ENCODE results near the gene SPINK2. TPM values are rescaled to one million over a fixed set of nuclear protein-coding genes. Genes with fewer than 3 reads are reported as not detected.

The SPINK2 gene
- total RNA-seq, 1 experiment from 2014 or later: not detected

DNA sequence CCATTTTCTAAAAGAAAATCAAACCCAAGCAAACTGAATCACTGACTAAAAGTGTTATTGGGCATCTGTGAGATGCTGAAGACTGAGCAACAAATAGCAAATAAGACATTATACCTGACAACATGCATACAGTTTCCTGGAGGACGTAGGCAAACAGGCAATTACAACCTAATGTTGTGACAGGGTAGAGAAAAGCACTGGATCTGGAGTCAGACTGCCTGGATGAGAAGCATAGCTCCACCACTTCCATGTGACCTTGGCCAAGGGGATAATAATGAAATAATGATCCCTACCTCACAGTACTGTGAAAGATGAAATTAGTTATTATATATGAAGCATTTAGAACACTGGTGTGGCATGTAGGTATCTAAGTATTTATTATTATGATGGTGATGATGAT lies 2.7 kb downstream of the SPINK2 start:
- TF ChIP-seq, protein P1, sequence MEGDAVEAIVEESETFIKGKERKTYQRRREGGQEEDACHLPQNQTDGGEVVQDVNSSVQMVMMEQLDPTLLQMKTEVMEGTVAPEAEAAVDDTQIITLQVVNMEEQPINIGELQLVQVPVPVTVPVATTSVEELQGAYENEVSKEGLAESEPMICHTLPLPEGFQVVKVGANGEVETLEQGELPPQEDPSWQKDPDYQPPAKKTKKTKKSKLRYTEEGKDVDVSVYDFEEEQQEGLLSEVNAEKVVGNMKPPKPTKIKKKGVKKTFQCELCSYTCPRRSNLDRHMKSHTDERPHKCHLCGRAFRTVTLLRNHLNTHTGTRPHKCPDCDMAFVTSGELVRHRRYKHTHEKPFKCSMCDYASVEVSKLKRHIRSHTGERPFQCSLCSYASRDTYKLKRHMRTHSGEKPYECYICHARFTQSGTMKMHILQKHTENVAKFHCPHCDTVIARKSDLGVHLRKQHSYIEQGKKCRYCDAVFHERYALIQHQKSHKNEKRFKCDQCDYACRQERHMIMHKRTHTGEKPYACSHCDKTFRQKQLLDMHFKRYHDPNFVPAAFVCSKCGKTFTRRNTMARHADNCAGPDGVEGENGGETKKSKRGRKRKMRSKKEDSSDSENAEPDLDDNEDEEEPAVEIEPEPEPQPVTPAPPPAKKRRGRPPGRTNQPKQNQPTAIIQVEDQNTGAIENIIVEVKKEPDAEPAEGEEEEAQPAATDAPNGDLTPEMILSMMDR (IDR thresholded peaks at IDR 0.05): no peak
- H3K4me3 ChIP-seq (ENCODE audit: low read depth in 2 of 2, low read length in 2 of 2): no peak overlapping the region
- no peak overlapping the region for H3K27ac ChIP-seq (ENCODE audit: low read length)
- POLR2A ChIA-PET: no interaction called here
- in situ Hi-C loops (cut with HindIII; ENCODE audit: low pct_unique_long_range_greater_than_20kb, low sequenced_read_pairs): no loop called here
- H3K4me1 ChIP-seq (ENCODE audit: control insufficient read depth, insufficient read depth, low read length): no peaks in the 10 kb centered on the region
- CTCF ChIA-PET: no interaction called here
- no peaks in the 10 kb centered on the region for H3K36me3 ChIP-seq (ENCODE audit: control insufficient read depth, insufficient read depth, low read length)
- intact Hi-C loops (cut with micrococcal nuclease; ENCODE audit: unreplicated experiment): no loop called here
- BruUV-seq (replicated peaks): no TSS peak
- ATAC-seq: no peak
- no peak for DNase-seq (ENCODE audit: low read depth, low spot score)
- no peaks in the 10 kb centered on the region for H3K27me3 ChIP-seq (ENCODE audit: control insufficient read depth, insufficient read depth, low read length)
- H3K9me3 ChIP-seq (ENCODE audit: control insufficient read depth, insufficient read depth, low read depth, low read length): no peaks in the 10 kb centered on the region

DNA sequence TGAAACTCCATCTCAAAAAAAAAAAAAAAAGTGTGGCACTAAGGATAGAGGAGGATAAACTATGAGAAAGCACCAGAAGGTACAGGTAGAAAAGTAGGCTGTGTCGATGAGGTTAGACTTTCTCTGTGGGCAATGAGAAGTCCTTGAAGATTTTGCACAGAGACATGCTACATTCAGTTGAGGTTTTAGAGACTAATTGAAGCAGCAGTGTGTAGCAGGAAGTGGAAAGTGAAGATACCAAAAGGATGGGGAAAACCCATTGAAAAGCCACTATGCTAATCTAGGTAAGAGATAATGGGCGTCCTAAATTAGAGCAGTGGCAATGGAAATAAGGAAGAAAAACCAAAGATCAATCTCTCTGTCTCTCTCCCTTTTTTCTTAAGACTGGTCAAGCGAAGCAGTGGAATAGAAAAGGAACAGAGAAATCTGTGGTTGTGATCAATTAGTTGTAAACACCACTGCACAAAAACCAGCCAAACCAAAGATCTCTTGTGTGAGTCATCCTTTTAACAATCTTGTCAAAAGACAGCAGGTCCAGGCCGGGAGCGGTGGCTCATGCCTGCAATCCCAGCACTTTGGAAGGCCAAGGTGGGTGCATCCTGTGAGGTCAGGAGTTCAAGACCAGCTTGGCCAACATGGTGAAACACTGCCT lies 3.5 kb downstream of the SPINK2 start:
- ChIA-PET CTCF (no interaction called here), POLR2A (no interaction called here)
- H3K27ac ChIP-seq (ENCODE audit: low read length): no peak overlapping the region
- in situ Hi-C loops (cut with HindIII; ENCODE audit: low pct_unique_long_range_greater_than_20kb, low sequenced_read_pairs): no loop called here
- no peak for ATAC-seq
- BruUV-seq (replicated peaks): no TSS peak
- no peaks in the 10 kb centered on the region for H3K4me1 ChIP-seq (ENCODE audit: control insufficient read depth, insufficient read depth, low read length)
- H3K36me3 ChIP-seq (ENCODE audit: control insufficient read depth, insufficient read depth, low read length): no peaks in the 10 kb centered on the region
- H3K4me3 ChIP-seq (ENCODE audit: low read depth in 2 of 2, low read length in 2 of 2): no peak overlapping the region
- intact Hi-C loops (cut with micrococcal nuclease; ENCODE audit: unreplicated experiment): no loop called here
- H3K27me3 ChIP-seq (ENCODE audit: control insufficient read depth, insufficient read depth, low read length): no peaks in the 10 kb centered on the region
- H3K9me3 ChIP-seq (ENCODE audit: control insufficient read depth, insufficient read depth, low read depth, low read length): no peaks in the 10 kb centered on the region
- no peak for DNase-seq (ENCODE audit: low read depth, low spot score)
- TF ChIP-seq, protein P2, sequence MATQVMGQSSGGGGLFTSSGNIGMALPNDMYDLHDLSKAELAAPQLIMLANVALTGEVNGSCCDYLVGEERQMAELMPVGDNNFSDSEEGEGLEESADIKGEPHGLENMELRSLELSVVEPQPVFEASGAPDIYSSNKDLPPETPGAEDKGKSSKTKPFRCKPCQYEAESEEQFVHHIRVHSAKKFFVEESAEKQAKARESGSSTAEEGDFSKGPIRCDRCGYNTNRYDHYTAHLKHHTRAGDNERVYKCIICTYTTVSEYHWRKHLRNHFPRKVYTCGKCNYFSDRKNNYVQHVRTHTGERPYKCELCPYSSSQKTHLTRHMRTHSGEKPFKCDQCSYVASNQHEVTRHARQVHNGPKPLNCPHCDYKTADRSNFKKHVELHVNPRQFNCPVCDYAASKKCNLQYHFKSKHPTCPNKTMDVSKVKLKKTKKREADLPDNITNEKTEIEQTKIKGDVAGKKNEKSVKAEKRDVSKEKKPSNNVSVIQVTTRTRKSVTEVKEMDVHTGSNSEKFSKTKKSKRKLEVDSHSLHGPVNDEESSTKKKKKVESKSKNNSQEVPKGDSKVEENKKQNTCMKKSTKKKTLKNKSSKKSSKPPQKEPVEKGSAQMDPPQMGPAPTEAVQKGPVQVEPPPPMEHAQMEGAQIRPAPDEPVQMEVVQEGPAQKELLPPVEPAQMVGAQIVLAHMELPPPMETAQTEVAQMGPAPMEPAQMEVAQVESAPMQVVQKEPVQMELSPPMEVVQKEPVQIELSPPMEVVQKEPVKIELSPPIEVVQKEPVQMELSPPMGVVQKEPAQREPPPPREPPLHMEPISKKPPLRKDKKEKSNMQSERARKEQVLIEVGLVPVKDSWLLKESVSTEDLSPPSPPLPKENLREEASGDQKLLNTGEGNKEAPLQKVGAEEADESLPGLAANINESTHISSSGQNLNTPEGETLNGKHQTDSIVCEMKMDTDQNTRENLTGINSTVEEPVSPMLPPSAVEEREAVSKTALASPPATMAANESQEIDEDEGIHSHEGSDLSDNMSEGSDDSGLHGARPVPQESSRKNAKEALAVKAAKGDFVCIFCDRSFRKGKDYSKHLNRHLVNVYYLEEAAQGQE (IDR thresholded peaks at IDR 0.05; ENCODE audit: insufficient read depth in 1 of 2, low read depth in 2 of 2, low read length in 1 of 2): no peak
- TF ChIP-seq SIN3A (IDR thresholded peaks at IDR 0.05; ENCODE audit: borderline replicate concordance, insufficient read depth, low read depth, low read length) (no peak), POLR2AphosphoS5 (IDR thresholded peaks at IDR 0.05; ENCODE audit: low read depth, low read length) (no peak), TCF7L2 (IDR thresholded peaks at IDR 0.05; ENCODE audit: low read depth, low read length) (no peak)
- TF ChIP-seq, protein P1 (IDR thresholded peaks at IDR 0.05): no peak
